Lower leg skin (tissue), 3 donors: ENCODE results near the gene CPO.

ENCODE experiments used
- POLR2A ChIP-seq, 2 donors: fragments of 450-650 bp; IDR thresholded peaks; one replicate each; pipeline ENCODE4 v1.6.1; 2016 to 2017; ENCODE audit warnings: antibody characterized with exemption in 2 of 2, mild to moderate bottlenecking in 1 of 2, moderate library complexity in 1 of 2
- TF ChIP-seq, protein P1 (sequence below), 3 donors: fragments of 450-650 bp; IDR thresholded peaks; one replicate each; pipeline ENCODE4 v1.5.1; 2016; ENCODE audit warnings: antibody characterized with exemption in 3 of 3, mild to moderate bottlenecking in 3 of 3, moderate library complexity in 2 of 3

DNA sequence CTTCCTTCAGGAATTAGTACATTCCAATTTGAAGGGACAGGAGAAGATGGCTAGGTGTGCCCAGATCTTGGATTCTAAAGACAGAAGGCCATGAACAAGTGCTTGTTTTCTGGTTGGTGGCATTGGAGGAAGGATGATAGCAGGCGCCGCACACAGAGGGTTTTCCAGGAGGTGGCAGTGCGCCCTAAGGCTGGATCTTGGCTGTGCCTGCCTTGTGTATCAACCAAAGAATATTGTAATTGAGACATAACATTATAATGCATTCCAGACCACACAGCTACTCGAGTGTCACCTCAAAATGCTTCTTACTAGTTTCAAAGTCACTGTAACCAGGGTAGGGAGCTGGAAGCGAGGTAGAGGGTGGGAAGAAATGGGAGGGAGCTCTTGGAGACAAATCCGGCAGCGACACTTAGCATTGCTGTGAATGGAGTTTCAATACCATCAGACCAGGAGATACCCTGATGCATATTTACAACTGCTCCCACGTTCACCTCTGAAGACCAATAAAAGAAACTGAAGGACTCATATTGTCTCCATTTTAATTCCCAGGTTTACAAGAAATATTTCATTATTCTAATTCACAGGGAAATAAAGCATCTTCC is 42.5 kb downstream of the CPO start:
- TF ChIP-seq, protein P1, sequence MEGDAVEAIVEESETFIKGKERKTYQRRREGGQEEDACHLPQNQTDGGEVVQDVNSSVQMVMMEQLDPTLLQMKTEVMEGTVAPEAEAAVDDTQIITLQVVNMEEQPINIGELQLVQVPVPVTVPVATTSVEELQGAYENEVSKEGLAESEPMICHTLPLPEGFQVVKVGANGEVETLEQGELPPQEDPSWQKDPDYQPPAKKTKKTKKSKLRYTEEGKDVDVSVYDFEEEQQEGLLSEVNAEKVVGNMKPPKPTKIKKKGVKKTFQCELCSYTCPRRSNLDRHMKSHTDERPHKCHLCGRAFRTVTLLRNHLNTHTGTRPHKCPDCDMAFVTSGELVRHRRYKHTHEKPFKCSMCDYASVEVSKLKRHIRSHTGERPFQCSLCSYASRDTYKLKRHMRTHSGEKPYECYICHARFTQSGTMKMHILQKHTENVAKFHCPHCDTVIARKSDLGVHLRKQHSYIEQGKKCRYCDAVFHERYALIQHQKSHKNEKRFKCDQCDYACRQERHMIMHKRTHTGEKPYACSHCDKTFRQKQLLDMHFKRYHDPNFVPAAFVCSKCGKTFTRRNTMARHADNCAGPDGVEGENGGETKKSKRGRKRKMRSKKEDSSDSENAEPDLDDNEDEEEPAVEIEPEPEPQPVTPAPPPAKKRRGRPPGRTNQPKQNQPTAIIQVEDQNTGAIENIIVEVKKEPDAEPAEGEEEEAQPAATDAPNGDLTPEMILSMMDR (IDR thresholded peaks at IDR 0.05): no peak
- no peak for TF ChIP-seq POLR2A (IDR thresholded peaks at IDR 0.05)
